Neural cell (in vitro differentiated cells): ENCODE measurements around the gene CCDC85C. TPM values are rescaled to one million over a fixed set of nuclear protein-coding genes. Genes with fewer than 3 reads are reported as not detected.

Source experiments
- H2AFZ ChIP-seq: fragments of 200-600, 300-800 bp; sonication (generic), shearing (Covaris generic); 2 replicates; pipeline ENCODE4 v1.6.0; 2014; ENCODE audit warnings: low read depth, mild to moderate bottlenecking, antibody characterized with exemption, low read length, moderate library complexity
- H3F3A ChIP-seq: fragments of 200-600 bp; shearing (Covaris generic); 2 replicates; pipeline ENCODE4 v1.6.1; 2016; ENCODE audit warnings: mild to moderate bottlenecking, moderate library complexity, mixed read lengths, antibody characterized with exemption, low read length; ENCODE audit not compliant: insufficient read depth, poor library complexity, severe bottlenecking
- H3K27ac ChIP-seq: fragments of 200-600, 300-800 bp; sonication (generic), shearing (Covaris generic); 2 replicates; pipeline ENCODE4 v1.5.1; 2014; ENCODE audit warnings: mild to moderate bottlenecking, low read length, moderate library complexity
- H3K27me3 ChIP-seq: fragments of 300-800, 200-600 bp; sonication (generic), shearing (Covaris generic); 2 replicates; pipeline ENCODE4 v1.6.0; 2014; ENCODE audit warnings: mild to moderate bottlenecking, low read depth, low read length, moderate library complexity; ENCODE audit not compliant: insufficient read depth
- H3K36me3 ChIP-seq: fragments of 300-800, 200-600 bp; sonication (generic), shearing (Covaris generic); 2 replicates; pipeline ENCODE4 v1.5.1; 2014; ENCODE audit warnings: mild to moderate bottlenecking, antibody characterized with exemption, low read length, moderate library complexity; ENCODE audit not compliant: insufficient read depth
- H3K4me2 ChIP-seq: fragments of 300-800, 200-600 bp; sonication (generic), shearing (Covaris generic); 2 replicates; pipeline ENCODE4 v1.6.0; 2014; ENCODE audit warnings: mild to moderate bottlenecking, low read length
- H3K4me3 ChIP-seq: fragments of 300-800, 200-600 bp; sonication (generic), shearing (Covaris generic); 2 replicates; pipeline ENCODE4 v1.5.1; 2014; ENCODE audit warnings: mild to moderate bottlenecking, low read length, moderate library complexity
- H3K79me2 ChIP-seq: fragments of 200-600 bp; shearing (Covaris generic); replicated peaks from 2 replicates; pipeline ENCODE4 v1.6.0; 2014; ENCODE audit warnings: mild to moderate bottlenecking, low read length, moderate library complexity; ENCODE audit not compliant: insufficient read depth
- H3K9ac ChIP-seq: fragments of 300-800, 200-600 bp; sonication (generic), shearing (Covaris generic); 2 replicates; pipeline ENCODE4 v1.6.1; 2016; ENCODE audit warnings: mild to moderate bottlenecking, low read length, mixed read lengths
- H3K9me2 ChIP-seq: fragments of 200-600 bp; shearing (Covaris generic); 2 replicates; pipeline ENCODE4 v1.6.1; 2016; ENCODE audit warnings: mild to moderate bottlenecking, low read length, mixed read lengths; ENCODE audit not compliant: insufficient read depth
- H3K9me3 ChIP-seq: fragments of 200-600, 300-800 bp; sonication (generic), shearing (Covaris generic); 2 replicates; pipeline ENCODE4 v1.6.1; 2016; ENCODE audit warnings: mild to moderate bottlenecking, mixed run types, low read length, moderate library complexity, mixed read lengths
- H4K20me1 ChIP-seq: fragments of 200-600 bp; shearing (Covaris generic); 2 replicates; pipeline ENCODE4 v1.6.1; 2016; ENCODE audit warnings: mild to moderate bottlenecking, mixed run types; ENCODE audit not compliant: insufficient read depth
- CTCF ChIP-seq: fragments of 450-650 bp; IDR thresholded peaks from 2 replicates; pipeline ENCODE4 v1.5.1; 2014; ENCODE audit warnings: antibody characterized with exemption, mild to moderate bottlenecking, moderate library complexity; ENCODE audit not compliant: poor library complexity, severe bottlenecking
- EP300 ChIP-seq: fragments of 450-650 bp; conservative IDR thresholded peaks from 2 replicates; pipeline ENCODE4 v1.6.1; 2014; ENCODE audit warnings: antibody characterized with exemption, mild to moderate bottlenecking, moderate library complexity; ENCODE audit not compliant: poor library complexity, severe bottlenecking
- EZH2 ChIP-seq: fragments of 200-600, 300-800 bp; shearing (Covaris generic), sonication (generic); IDR thresholded peaks from 2 replicates; pipeline ENCODE4 v1.6.1; 2014; ENCODE audit warnings: antibody characterized with exemption, low read length, borderline replicate concordance, mild to moderate bottlenecking; ENCODE audit not compliant: insufficient read depth, poor library complexity, severe bottlenecking
- MXI1 ChIP-seq: fragments of 450-650 bp; conservative IDR thresholded peaks from 2 replicates; pipeline ENCODE4 v1.6.1; 2014; ENCODE audit warnings: antibody characterized with exemption, mild to moderate bottlenecking; ENCODE audit not compliant: poor library complexity, severe bottlenecking
- POLR2AphosphoS5 ChIP-seq: IDR thresholded peaks from 2 replicates; pipeline ENCODE4 v1.6.1; 2012
- RAD21 ChIP-seq: fragments of 450-650 bp; conservative IDR thresholded peaks from 2 replicates; pipeline ENCODE4 v1.6.1; 2014; ENCODE audit warnings: antibody characterized with exemption, mild to moderate bottlenecking, moderate library complexity
- REST ChIP-seq: IDR thresholded peaks from 2 replicates; pipeline ENCODE4 v1.6.1; 2012; ENCODE audit warnings: borderline replicate concordance
- SMC3 ChIP-seq: fragments of 450-650 bp; conservative IDR thresholded peaks from 2 replicates; pipeline ENCODE4 v1.6.1; 2014; ENCODE audit warnings: antibody characterized with exemption, mild to moderate bottlenecking, moderate library complexity; ENCODE audit not compliant: poor library complexity
- TAF1 ChIP-seq: IDR thresholded peaks from 2 replicates; pipeline ENCODE4 v1.6.1; 2012; ENCODE audit warnings: low read depth
- polyA plus RNA-seq: library from polyadenylated mRNA; depleted of rRNA; stranded (reverse); fragments of >200 nt; gene quantifications from 2 replicates; pipeline ENCODE4 v1.2.3, GENCODE V29; 2014

The CCDC85C gene
- polyA plus RNA-seq, 1 donor from 2014 or later, result 24.8 TPM

GRCh38 chr14:99475660-99476059 lies 128.3 kb downstream of the CCDC85C start:
- peaks cover 62% of the 10 kb centered on the region for H3K79me2 ChIP-seq
- TF ChIP-seq REST, result no peak
- no peak for TF ChIP-seq POLR2AphosphoS5
- TF ChIP-seq MXI1, result no peak
- TF ChIP-seq EZH2, result no peak
- no peak for TF ChIP-seq EP300
- no peak for TF ChIP-seq CTCF
- no peak for TF ChIP-seq TAF1
- no peak for TF ChIP-seq RAD21
- no peak for TF ChIP-seq SMC3
- no peaks in the 10 kb centered on the region for H3F3A ChIP-seq
- H3K27ac ChIP-seq, result no peak overlapping the region
- no peak overlapping the region for H3K4me3 ChIP-seq
- H3K4me2 ChIP-seq, result no peak overlapping the region
- H3K9me2 ChIP-seq, result no peaks in the 10 kb centered on the region
- H3K9me3 ChIP-seq, result no peaks in the 10 kb centered on the region
- no peak overlapping the region for H3K9ac ChIP-seq
- H3K27me3 ChIP-seq, result no peaks in the 10 kb centered on the region
- H2AFZ ChIP-seq, result no peak overlapping the region
- H4K20me1 ChIP-seq, result no peaks in the 10 kb centered on the region
- H3K36me3 ChIP-seq, result no peaks in the 10 kb centered on the region

- no peak overlapping the region for H3K4me2 ChIP-seq
- H3F3A ChIP-seq, result no peaks in the 10 kb centered on the region
- H3K4me3 ChIP-seq, result no peak overlapping the region
- H3K27me3 ChIP-seq, result no peaks in the 10 kb centered on the region
- H3K9me3 ChIP-seq, result no peaks in the 10 kb centered on the region
- H3K9ac ChIP-seq, result no peak overlapping the region
- no peaks in the 10 kb centered on the region for H4K20me1 ChIP-seq
- no peaks in the 10 kb centered on the region for H3K36me3 ChIP-seq
- H3K27ac ChIP-seq, result no peak overlapping the region
- no peak overlapping the region for H2AFZ ChIP-seq
- no peak for TF ChIP-seq SMC3
- TF ChIP-seq REST, result no peak
- H3K9me2 ChIP-seq, result no peaks in the 10 kb centered on the region
- peaks cover 64% of the 10 kb centered on the region for H3K79me2 ChIP-seq
Observed at GRCh38 chr14:99475179-99475578, 128.8 kb downstream of the CCDC85C start.
